Endometrial microvascular endothelial cells (primary cell): ENCODE results near the gene RPS14. TPM values are rescaled to one million over a fixed set of nuclear protein-coding genes. Genes with fewer than 3 reads are reported as not detected.

ENCODE experiments used
- in situ Hi-C: cut with HindIII; loops from 2 replicates; pipeline ENCODE4 v1.10.0; 2017; ENCODE audit warnings: low sequenced_read_pairs, low pct_unique_long_range_greater_than_20kb; ENCODE audit errors: inconsistent ontology term
- total RNA-seq: library from RNA; depleted of rRNA; stranded (reverse); fragments of >200 nt; gene quantifications from one replicate; pipeline ENCODE4 v1.2.3, GENCODE V29; 2015; ENCODE audit errors: inconsistent ontology term

The RPS14 gene
- total RNA-seq, 1 donor from 2014 or later: 2,208 TPM

- in situ Hi-C loops: no loop called here
Measured at GRCh38 chr5:150406103-150406722, 43.3 kb downstream of the RPS14 start.

GRCh38 chr5:150404941-150405816, 44.4 kb downstream of the RPS14 start:
- in situ Hi-C loops: no loop called here

- in situ Hi-C loops: no loop called here
Measured at GRCh38 chr5:150404535-150404934, 45.0 kb downstream of the RPS14 start.

- in situ Hi-C loops: no loop called here
Measured at GRCh38 chr5:150404121-150404520, 45.4 kb downstream of the RPS14 start.

GRCh38 chr5:150402901-150403342, 46.6 kb downstream of the RPS14 start:
- in situ Hi-C loops: no loop called here

- in situ Hi-C loops: no loop called here
Measured at GRCh38 chr5:150402229-150402773, 47.2 kb downstream of the RPS14 start.

- in situ Hi-C loops: no loop called here
Measured at GRCh38 chr5:150401376-150402228, 47.9 kb downstream of the RPS14 start.

GRCh38 chr5:150401076-150401375, 48.5 kb downstream of the RPS14 start:
- in situ Hi-C loops: no loop called here

- in situ Hi-C loops: no loop called here
Measured at GRCh38 chr5:150400316-150401075, 49.0 kb downstream of the RPS14 start.

- in situ Hi-C loops: no loop called here
Measured at GRCh38 chr5:150399524-150400211, 49.9 kb downstream of the RPS14 start.

GRCh38 chr5:150398722-150399523, 50.6 kb downstream of the RPS14 start:
- in situ Hi-C loops: no loop called here

- in situ Hi-C loops: no loop called here
Measured at GRCh38 chr5:150397782-150398721, 51.5 kb downstream of the RPS14 start.

- in situ Hi-C loops: no loop called here
Measured at GRCh38 chr5:150397146-150397781, 52.3 kb downstream of the RPS14 start.

- in situ Hi-C loops: no loop called here
Measured at GRCh38 chr5:150396267-150396666, 53.3 kb downstream of the RPS14 start.

GRCh38 chr5:150395688-150395975, 53.9 kb downstream of the RPS14 start:
- in situ Hi-C loops: no loop called here
